Raji (cell line): ENCODE results near the gene TSPAN7.

Experiments used
- POLR2A ChIP-seq: IDR thresholded peaks from 2 replicates; pipeline ENCODE4 v1.6.1; 2011; ENCODE audit warnings: low read depth, low read length, control low read depth; ENCODE audit not compliant: insufficient read depth

The TSPAN7 gene

GRCh38 chrX:38678821-38679220, 117.5 kb downstream of the TSPAN7 start:
- no peak for TF ChIP-seq POLR2A

GRCh38 chrX:38679695-38680094, 118.4 kb downstream of the TSPAN7 start:
- no peak for TF ChIP-seq POLR2A

- no peak for TF ChIP-seq POLR2A
Observed at GRCh38 chrX:38682095-38682494, 120.8 kb downstream of the TSPAN7 start.

- no peak for TF ChIP-seq POLR2A
Observed at GRCh38 chrX:38692961-38693360, 131.6 kb downstream of the TSPAN7 start.

- TF ChIP-seq POLR2A = no peak
Observed at GRCh38 chrX:38694394-38694793, 133.1 kb downstream of the TSPAN7 start.

GRCh38 chrX:38697461-38697860, 136.1 kb downstream of the TSPAN7 start:
- no peak for TF ChIP-seq POLR2A

- no peak for TF ChIP-seq POLR2A
Observed at GRCh38 chrX:38699121-38699520, 137.8 kb downstream of the TSPAN7 start.

GRCh38 chrX:38699696-38700095, 138.4 kb downstream of the TSPAN7 start:
- no peak for TF ChIP-seq POLR2A

GRCh38 chrX:38701073-38701472, 139.7 kb downstream of the TSPAN7 start:
- no peak for TF ChIP-seq POLR2A

- TF ChIP-seq POLR2A = no peak
Observed at GRCh38 chrX:38704146-38704882, 143.0 kb downstream of the TSPAN7 start.

GRCh38 chrX:38717871-38718270, 156.5 kb downstream of the TSPAN7 start:
- no peak for TF ChIP-seq POLR2A

GRCh38 chrX:38718311-38718710, 157.0 kb downstream of the TSPAN7 start:
- no peak for TF ChIP-seq POLR2A

GRCh38 chrX:38726612-38727011, 165.3 kb downstream of the TSPAN7 start:
- TF ChIP-seq POLR2A = no peak

- TF ChIP-seq POLR2A = no peak
Observed at GRCh38 chrX:38727668-38728067, 166.3 kb downstream of the TSPAN7 start.

- no peak for TF ChIP-seq POLR2A
Observed at GRCh38 chrX:38732866-38733265, 171.5 kb downstream of the TSPAN7 start.
